ENCODE measurements around the gene CDK4.
A peak's percentile ranks its signal among the peaks of the same experiment; 100 is the strongest.

CDK4 gene

DNA sequence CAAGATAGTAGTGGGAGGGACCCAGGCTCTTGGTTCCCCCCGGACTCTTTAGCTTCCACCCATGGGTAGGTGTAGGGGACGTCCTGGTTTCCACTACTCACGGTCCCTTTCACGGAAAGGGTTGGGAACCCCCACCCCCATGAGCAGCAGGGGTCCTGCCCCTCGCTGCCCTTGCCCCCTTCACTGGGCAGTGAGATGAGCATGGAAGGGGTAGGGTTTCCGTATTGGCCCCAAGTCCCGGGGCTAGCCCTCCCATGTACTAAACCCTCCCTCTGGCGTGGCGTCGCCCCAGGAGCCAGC lies 26.3 kb downstream of the CDK4 start:
- no peak overlapping the region for H3K9ac ChIP-seq (ENCODE audit: low read length)
- peak overlapping the region; percentile 70; the same call in 1 of the 2 replicates for H3K4me2 ChIP-seq (ENCODE audit: low read depth, low read length)
- no peaks in the 10 kb centered on the region for H3K36me3 ChIP-seq (replicated peaks; ENCODE audit: insufficient read depth, low read length)
- H3F3A ChIP-seq (ENCODE audit: insufficient read depth, low read length) = no peaks in the 10 kb centered on the region; the same call in 1 of the 2 replicates
- TF ChIP-seq EZH2 (optimal IDR thresholded peaks at IDR 0.05; ENCODE audit: low read depth, low read length) (no peak), EZH2phosphoT487 (IDR thresholded peaks at IDR 0.05; ENCODE audit: low read length) (no peak)
- TF ChIP-seq, protein P1, sequence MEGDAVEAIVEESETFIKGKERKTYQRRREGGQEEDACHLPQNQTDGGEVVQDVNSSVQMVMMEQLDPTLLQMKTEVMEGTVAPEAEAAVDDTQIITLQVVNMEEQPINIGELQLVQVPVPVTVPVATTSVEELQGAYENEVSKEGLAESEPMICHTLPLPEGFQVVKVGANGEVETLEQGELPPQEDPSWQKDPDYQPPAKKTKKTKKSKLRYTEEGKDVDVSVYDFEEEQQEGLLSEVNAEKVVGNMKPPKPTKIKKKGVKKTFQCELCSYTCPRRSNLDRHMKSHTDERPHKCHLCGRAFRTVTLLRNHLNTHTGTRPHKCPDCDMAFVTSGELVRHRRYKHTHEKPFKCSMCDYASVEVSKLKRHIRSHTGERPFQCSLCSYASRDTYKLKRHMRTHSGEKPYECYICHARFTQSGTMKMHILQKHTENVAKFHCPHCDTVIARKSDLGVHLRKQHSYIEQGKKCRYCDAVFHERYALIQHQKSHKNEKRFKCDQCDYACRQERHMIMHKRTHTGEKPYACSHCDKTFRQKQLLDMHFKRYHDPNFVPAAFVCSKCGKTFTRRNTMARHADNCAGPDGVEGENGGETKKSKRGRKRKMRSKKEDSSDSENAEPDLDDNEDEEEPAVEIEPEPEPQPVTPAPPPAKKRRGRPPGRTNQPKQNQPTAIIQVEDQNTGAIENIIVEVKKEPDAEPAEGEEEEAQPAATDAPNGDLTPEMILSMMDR (IDR thresholded peaks at IDR 0.05; ENCODE audit: low read length) = no peak
- no peaks in the 10 kb centered on the region for H4K20me1 ChIP-seq (ENCODE audit: insufficient read depth, low read length)
- no peak overlapping the region for H2AFZ ChIP-seq (ENCODE audit: low read length)
- H3K4me3 ChIP-seq (ENCODE audit: low read length) = no peak overlapping the region; the same call in 1 of the 2 replicates
- DNase-seq = no peak
- H3K27ac ChIP-seq (ENCODE audit: low read length) = no peak overlapping the region
- H3K4me1 ChIP-seq (ENCODE audit: low read length) = no peaks in the 10 kb centered on the region
- H3K9me2 ChIP-seq (replicated peaks; ENCODE audit: insufficient read depth, low read length) = no peaks in the 10 kb centered on the region
- no peaks in the 10 kb centered on the region for H3K27me3 ChIP-seq (replicated peaks; ENCODE audit: insufficient read depth, low read length)
- no peaks in the 10 kb centered on the region for H3K9me3 ChIP-seq (replicated peaks; ENCODE audit: insufficient read depth, low read length)
- H3K79me2 ChIP-seq (ENCODE audit: low read length) = no peaks in the 10 kb centered on the region

DNA sequence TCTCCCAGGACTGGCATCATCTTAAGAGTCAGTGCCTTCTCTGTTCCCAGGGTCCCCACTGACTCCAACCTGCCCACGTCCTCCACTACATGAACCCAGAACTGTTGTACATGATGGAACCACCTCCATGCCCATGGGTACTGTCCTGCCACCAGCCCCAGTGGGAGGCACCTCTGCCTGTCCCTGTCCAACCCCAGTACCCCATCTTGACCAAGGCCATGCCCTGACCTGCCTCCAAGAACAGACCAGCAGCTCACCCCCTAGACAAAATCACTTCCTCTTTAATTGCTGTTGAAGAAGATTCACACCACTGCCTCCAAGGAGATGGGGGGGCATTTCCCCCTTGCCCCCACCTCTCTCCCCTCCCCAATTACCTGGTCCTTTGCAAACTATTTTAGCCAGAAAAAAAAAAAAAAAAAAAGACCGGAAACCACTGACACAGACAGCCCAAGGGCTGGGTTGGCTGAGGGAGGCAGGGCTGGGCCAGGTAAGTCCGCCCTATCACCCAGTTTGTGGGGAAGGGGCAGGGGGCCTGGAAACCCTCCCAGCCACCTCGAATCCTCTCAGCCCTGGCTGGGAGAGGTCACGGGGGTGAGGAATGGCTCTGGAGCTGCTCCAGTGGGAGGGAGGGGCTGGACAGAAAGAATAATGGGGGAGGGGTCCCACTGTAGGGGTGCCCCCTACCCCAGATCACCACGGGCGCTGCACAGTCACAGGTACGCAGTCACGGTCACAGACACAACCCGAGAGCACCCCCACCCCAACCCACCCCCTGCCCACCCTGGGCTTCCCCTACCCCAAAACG lies 27.0 kb downstream of the CDK4 start:
- Histone ChIP-seq H3K4me1 (ENCODE audit: low read length) (no peaks in the 10 kb centered on the region), H3K36me3 (replicated peaks; ENCODE audit: insufficient read depth, low read length) (no peaks in the 10 kb centered on the region), H3K9ac (ENCODE audit: low read length) (no peak overlapping the region), H3K4me2 (ENCODE audit: low read depth, low read length) (no peak overlapping the region), H4K20me1 (ENCODE audit: insufficient read depth, low read length) (no peaks in the 10 kb centered on the region), H3K4me3 (ENCODE audit: low read length) (no peak overlapping the region), H3K9me2 (replicated peaks; ENCODE audit: insufficient read depth, low read length) (no peaks in the 10 kb centered on the region), H3K79me2 (ENCODE audit: low read length) (no peaks in the 10 kb centered on the region), H3K27me3 (replicated peaks; ENCODE audit: insufficient read depth, low read length) (no peaks in the 10 kb centered on the region), H3K27ac (ENCODE audit: low read length) (no peak overlapping the region), H3K9me3 (replicated peaks; ENCODE audit: insufficient read depth, low read length) (no peaks in the 10 kb centered on the region), H2AFZ (ENCODE audit: low read length) (no peak overlapping the region), H3F3A (ENCODE audit: insufficient read depth, low read length) (no peaks in the 10 kb centered on the region; the same call in 1 of the 2 replicates)
- TF ChIP-seq EZH2 (optimal IDR thresholded peaks at IDR 0.05; ENCODE audit: low read depth, low read length) (no peak), EZH2phosphoT487 (IDR thresholded peaks at IDR 0.05; ENCODE audit: low read length) (no peak)
- TF ChIP-seq, protein P1 (IDR thresholded peaks at IDR 0.05; ENCODE audit: low read length) = no peak
- no peak for DNase-seq

DNA sequence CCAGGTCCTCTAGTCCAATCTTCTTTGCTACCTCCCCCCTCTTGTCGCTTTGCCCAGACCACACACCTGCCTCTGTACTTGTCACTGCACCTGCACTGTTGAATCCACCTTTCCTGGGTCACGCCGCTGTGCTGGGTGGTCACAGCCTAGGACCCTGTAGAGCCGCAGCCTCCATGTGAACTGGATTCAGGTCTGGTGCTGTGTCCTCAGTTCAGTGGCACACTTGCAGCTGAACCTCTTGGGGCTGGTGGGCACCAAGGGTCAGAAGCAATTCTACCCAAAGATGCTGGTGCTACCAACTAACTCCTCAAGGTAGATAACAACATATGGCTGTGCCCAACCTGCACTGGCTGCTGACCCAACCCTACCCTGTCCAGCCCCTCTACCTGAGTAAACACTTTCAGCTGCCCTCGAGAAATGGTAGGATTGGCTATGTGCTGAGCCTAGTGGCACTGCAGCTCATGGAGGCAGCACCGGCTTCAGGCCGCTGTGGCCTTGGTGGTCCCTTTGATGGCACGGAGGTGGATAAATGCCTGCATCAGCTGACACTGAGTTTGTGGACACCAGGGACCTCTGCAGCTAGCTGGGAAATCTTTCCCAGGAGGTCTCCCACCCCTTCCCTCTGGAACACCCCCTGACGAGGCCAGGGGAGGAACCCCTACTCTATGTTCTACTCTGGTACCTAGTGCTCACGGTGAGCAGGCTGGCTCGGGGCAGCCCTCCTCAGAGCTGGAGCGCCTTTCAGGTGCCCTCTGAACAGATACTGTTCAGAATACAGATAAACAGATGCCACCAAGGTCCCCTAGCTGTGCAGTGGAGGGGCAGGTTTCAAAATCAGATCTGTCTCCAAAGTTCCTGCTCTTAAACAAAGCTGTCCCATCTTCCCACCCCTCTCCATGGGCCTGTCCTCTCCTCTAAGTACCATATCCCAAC lies 27.8 kb downstream of the CDK4 start:
- Histone ChIP-seq H2AFZ (ENCODE audit: low read length) (no peak overlapping the region), H3K4me1 (ENCODE audit: low read length) (no peaks in the 10 kb centered on the region), H3K36me3 (replicated peaks; ENCODE audit: insufficient read depth, low read length) (no peaks in the 10 kb centered on the region; the same call in 1 of the 2 replicates), H3K4me2 (ENCODE audit: low read depth, low read length) (no peak overlapping the region), H3K27ac (ENCODE audit: low read length) (no peak overlapping the region), H4K20me1 (ENCODE audit: insufficient read depth, low read length) (no peaks in the 10 kb centered on the region), H3F3A (ENCODE audit: insufficient read depth, low read length) (no peaks in the 10 kb centered on the region; the same call in 1 of the 2 replicates), H3K27me3 (replicated peaks; ENCODE audit: insufficient read depth, low read length) (no peaks in the 10 kb centered on the region), H3K79me2 (ENCODE audit: low read length) (no peaks in the 10 kb centered on the region), H3K4me3 (ENCODE audit: low read length) (no peak overlapping the region), H3K9me2 (replicated peaks; ENCODE audit: insufficient read depth, low read length) (no peaks in the 10 kb centered on the region), H3K9me3 (replicated peaks; ENCODE audit: insufficient read depth, low read length) (no peaks in the 10 kb centered on the region), H3K9ac (ENCODE audit: low read length) (no peak overlapping the region)
- TF ChIP-seq EZH2phosphoT487 (IDR thresholded peaks at IDR 0.05; ENCODE audit: low read length) (no peak), EZH2 (optimal IDR thresholded peaks at IDR 0.05; ENCODE audit: low read depth, low read length) (no peak)
- TF ChIP-seq, protein P1 (IDR thresholded peaks at IDR 0.05; ENCODE audit: low read length) = no peak
- DNase-seq = no peak
